ENCODE data around the gene TTC3. TPM values are rescaled to one million over a fixed set of nuclear protein-coding genes. Genes with fewer than 3 reads are reported as not detected.
A peak's percentile ranks its signal among the peaks of the same experiment; 100 is the strongest.
"Not testable (repeated sequence)": the region's sequence is repeated elsewhere in the genome, so short reads cannot be mapped to it uniquely, and the experiment has no call there.

The TTC3 gene
- total RNA-seq, 1 experiment from 2014 or later: 74.0 TPM

DNA sequence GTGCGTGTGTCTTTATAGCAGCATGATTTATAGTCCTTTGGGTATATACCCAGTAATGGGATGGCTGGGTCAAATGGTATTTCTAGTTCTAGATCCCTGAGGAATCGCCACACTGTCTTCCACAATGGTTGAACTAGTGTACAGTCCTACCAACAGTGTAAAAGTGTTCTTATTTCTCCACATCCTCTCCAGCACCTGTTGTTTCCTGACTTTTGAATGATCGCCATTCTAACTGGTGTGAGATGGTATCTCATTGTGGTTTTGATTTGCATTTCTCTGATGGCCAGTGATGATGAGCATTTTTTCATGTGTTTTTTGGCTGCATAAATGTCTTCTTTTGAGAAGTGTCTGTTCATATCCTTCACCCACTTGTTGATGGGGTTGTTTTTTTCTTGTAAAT, 149.2 kb downstream of the TTC3 start:
- not testable (repeated sequence) for DNase-seq (ENCODE audit: low read depth)

GRCh38 chr21:37223804-37224345, 150.8 kb downstream of the TTC3 start:
- no peak for DNase-seq (ENCODE audit: low read depth)

DNA sequence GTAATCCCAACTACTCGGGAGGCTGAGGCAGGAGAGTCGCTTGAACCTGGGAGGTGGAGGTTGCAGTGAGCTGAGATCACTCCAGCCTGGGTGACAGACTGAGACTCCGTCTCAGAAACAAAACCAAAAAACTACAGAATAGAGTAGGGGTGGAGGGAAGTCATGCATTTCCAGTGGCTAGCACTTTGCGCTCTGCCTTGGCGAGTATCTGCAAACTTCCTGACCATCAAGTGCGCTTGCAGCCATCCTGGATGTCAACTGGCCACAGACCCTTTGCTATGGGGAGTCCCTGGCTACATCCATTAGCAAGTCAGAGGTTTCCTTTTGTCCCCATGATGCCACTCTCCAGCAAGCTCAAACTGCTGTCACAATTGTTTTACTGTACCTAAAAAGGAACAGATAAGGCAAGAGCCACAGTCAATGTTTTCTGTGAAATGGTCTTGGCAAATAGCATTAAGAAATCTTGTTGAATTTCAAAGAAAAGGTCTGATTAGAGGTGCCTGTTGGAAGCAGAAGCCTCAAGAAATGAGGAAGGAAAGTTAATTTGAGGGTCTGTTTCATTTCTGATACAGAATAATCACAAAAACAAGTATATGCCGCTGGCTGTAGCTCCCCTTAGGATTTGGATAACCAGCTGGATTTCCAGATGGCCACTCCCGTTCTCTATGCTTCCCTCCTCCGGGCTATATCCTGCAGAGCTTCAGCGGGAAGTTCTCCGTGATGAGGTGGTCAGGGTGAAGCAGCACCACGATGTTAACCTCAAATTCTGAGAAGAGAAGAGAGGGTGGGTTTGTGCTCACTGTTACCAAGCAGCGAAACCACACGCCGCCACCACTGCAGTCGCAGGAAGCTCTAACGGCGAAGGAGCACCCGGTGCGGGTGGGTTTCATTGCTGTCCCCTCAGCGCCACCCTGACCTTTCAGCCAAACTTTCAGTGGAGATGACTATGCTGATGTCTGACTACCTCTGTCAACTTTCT, 152.1 kb downstream of the TTC3 start:
- DNase-seq (ENCODE audit: low read depth): no peak

GRCh38 chr21:37226041-37226920, 153.2 kb downstream of the TTC3 start:
- DNase-seq (ENCODE audit: low read depth): no peak

- DNase-seq (ENCODE audit: low read depth): no peak
These were observed 154.3 kb downstream of the TTC3 start for GRCh38 chr21:37227071-37228002.

- DNase-seq (ENCODE audit: low read depth): no peak
These were observed 154.9 kb downstream of the TTC3 start for GRCh38 chr21:37228003-37228400.

DNA sequence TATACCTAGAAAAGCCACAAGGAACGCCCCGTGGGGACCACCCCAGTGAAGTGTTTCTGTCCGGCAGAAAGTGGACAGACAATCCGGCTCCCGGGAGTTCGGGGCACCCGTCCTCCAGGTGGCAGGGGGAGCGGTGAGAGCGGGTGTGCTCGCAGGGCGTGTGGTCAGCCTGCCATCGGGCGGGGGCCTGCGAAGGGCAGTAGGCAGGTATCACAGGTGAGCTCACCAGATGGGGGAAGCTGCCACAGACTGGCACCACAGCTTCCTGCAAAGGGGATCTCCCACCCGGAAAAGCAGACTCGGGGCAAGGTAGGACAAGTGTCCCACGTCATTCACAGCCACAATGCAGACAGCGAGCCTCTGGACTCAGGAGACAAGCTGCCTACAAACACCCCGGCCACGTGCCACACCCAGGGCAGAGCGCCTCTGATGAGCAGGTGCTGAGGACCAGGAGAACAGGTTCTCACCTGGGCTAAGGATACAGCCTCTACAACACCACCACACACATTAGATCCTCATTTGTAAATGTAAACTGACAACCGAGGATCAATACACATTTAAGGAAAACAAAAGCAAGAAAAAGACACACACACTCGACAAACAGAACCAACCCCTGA, 157.7 kb downstream of the TTC3 start:
- DNase-seq (ENCODE audit: low read depth): no peak

GRCh38 chr21:37231249-37231645, 158.2 kb downstream of the TTC3 start:
- DNase-seq (ENCODE audit: low read depth): no peak

- no peak for DNase-seq (ENCODE audit: low read depth)
These were observed 158.6 kb downstream of the TTC3 start for GRCh38 chr21:37231671-37232070.

DNA sequence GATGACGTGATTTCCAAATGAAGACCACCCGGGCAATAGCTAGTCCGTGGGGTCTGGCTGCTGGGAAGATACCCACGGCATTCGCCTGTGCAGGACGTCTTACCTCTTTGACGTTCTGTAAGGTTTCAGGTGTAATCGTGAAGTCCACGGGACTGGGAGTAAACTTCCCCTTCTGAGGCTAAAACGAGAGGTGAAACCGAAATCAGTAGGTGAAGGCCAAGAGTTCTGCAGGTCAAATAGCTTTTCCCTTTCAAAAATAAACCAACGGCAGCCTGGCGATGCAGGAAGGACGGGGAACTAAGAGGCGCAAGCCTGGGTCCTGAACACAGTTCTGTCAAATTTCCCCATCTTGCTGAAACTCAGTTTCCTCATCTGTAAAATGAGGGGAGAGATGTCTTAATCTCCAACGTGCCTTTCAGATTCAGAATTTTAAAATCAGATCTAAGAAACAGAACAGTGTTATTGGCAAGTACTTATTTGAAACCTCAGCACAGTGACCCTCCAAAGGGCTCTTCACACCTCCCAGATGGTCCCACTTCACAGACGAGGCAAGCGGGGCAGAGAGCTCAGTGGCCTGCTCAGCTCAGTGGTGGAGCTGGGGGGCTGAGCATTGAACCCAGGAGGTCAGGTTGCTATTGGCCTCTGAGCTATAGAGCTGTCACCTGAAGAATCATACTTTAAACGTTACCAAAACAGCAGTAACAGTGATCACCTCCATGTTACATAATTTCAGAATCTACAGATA, 159.4 kb downstream of the TTC3 start:
- no peak for DNase-seq (ENCODE audit: low read depth)

DNA sequence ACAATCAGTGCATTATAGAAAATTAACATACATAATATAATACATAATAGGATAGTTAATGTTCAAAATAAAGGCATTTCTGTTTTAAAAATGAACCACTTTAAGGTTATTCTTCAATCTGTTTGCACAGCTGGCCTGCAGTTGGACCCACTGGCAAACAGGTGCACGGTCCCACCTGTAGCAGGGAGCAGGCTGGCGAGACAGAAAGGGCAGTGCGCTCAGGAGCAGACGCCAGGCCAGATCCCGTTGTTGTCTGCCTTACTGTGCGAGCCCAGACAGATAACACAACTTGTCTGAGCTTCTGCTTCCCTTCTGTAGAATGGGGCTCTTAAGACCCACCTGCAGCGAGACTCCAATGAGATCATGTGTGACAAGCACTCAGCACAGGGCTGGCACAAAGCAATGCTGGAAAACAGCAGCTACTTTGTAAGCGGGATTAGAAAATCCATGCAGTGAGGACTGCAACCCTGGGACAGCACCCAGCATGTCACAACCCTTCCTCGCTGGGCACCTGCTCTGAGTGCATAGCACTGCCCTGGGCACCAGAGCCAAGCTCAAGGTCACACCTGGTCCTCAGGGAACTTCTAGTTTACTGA, 160.6 kb downstream of the TTC3 start:
- no peak for DNase-seq (ENCODE audit: low read depth)

DNA sequence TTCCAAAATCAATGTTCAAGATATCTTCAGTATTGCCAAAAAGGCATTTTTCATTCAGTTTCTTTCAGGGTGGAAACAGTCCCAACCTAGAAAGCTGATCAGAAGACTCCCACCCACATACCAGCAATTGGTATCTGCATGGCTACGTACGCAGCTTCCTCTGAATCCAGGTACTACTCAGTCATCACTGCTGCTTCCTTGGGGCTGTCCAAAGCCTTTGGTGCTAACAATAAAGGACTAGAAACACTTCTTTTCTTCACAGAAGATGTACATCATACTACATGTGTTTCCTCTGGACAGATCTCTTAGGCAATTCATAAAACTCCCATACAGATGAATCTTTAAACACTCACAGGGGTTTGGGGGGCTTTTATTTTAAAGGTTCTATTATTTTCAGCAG, 164.3 kb downstream of the TTC3 start:
- no peak for DNase-seq (ENCODE audit: low read depth)

- peak; percentile 37 for DNase-seq (ENCODE audit: low read depth)
These were observed 164.7 kb downstream of the TTC3 start for GRCh38 chr21:37237764-37238163.

DNA sequence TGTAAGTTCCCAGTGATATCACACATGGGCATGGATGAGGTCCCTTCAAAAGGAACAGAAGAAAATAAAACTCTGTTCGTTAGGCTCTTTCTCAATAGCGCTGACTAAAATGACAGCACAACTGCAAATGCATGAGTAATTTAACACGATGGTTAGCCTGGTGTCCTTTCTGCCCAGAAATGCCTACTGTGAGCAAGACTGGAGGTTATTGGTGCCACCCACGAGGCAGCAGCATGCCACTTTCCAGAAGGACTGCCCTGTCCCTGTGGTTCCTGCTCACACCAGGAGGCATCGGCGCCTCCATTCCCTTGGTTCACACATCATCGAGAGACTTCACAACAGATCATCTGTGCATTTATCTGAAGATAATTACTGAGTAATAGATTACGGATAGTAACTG, 167.9 kb downstream of the TTC3 start:
- no peak for DNase-seq (ENCODE audit: low read depth)

DNA sequence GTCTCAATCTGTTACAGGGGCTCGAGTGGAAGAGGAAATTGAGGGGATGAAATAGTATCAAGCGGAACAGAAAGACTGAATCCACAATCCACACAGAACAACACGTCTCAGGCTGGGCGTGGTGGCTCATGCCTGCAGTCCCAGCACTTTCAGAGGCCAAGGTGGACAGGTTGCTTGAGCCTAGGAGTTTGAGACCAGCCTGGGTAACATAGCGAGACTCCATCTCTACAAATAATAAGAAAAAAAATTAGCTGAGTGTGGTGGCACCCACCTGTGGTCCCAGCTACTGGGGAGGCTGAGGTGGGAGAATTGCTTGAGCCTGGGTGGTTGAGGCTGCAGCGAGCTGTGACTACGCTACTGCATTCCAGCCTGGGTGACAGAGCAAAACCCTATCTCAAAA, 168.4 kb downstream of the TTC3 start:
- DNase-seq (ENCODE audit: low read depth): no peak

DNA sequence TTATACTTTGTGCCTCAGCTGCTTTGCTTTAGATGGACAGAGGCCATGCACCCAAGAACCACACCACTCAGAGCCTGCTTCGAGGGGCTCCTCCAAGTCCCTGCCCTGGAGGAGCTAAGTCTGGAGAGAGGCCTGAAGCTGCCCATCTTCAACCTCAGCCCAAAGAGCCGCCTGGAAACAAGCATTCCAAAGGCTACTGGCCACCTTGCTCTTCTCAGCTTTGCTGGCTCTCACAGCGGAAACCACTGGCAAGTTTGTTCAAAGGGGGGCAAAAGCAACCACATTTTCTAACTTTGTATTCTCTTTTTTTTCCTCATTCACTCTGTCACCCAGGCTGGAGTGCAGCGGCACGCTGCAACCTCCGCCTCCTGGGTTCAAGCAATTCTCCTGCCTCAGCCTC, 170.9 kb downstream of the TTC3 start:
- DNase-seq (ENCODE audit: low read depth): no peak

DNA sequence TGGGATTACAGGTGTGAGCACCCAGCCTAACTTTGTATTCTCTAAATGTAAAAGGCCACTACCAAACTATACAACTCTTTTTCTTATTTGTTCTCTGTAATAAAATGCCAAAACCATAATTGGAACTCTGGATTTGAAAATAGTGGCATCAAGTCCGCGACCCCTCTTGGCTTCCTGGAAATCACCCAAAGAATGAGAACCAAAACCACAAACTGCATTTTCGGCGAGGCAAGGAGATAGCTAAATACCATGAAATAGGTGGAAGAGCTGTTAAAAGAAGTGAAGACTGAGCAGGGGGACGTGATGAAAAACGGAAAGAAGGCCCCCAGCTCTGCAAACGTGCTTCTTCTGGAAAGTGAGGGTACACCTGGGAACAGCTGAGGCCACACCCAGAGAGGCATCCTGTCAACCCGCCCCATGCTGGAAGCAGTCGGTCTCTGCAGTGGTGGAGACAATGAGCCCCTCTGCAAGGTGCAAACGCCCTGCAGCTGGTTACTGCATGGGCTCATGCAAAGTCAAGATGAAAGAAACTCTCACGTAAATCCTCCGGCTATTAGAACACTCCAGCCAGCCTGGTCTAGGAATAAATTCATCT, 171.5 kb downstream of the TTC3 start:
- no peak for DNase-seq (ENCODE audit: low read depth)

- no peak for DNase-seq (ENCODE audit: low read depth)
These were observed 172.1 kb downstream of the TTC3 start for GRCh38 chr21:37245151-37245550.

GRCh38 chr21:37248298-37248697, 175.2 kb downstream of the TTC3 start:
- no peak for DNase-seq (ENCODE audit: low read depth)

Data from RPMI7951 (cell line).